Measurements from ENCODE around the gene EBP. TPM values are rescaled to one million over a fixed set of nuclear protein-coding genes. Genes with fewer than 3 reads are reported as not detected.
"Not testable (repeated sequence)": the region's sequence is repeated elsewhere in the genome, so short reads cannot be mapped to it uniquely, and the experiment has no call there.

Gene EBP
- total and polyA plus RNA-seq, 5 donors from 2014 or later: 56.8 to 126 (median 103) TPM

- Mint-ChIP-seq H3K27me3 (no peaks in the 10 kb centered on the region), H3K27ac (peak overlapping the region; percentile 85 to 97 (median 94)), H3K4me1 (peaks cover 4 to 23% (median 16%) of the 10 kb centered on the region in 4 donors), H3K4me3 (peak overlapping the region; percentile 70 to 93 (median 88)), H3K36me3 (peaks cover 4% of the 10 kb centered on the region), H3K9me3 (no peaks in the 10 kb centered on the region)
- DNase-seq (peak in 2 of 3 donors; percentile 53), ATAC-seq (ENCODE audit: low read depth in 2 of 2) (peak; percentile 29 to 32)
- H3K27ac ChIP-seq (ENCODE audit: insufficient read depth, low read length, poor library complexity, severe bottlenecking): peak overlapping the region; percentile 93
- no peaks in the 10 kb centered on the region for H3K27me3 ChIP-seq (ENCODE audit: control insufficient read depth, insufficient read depth, low read length)
- peak overlapping the region; percentile 76 for H3K4me3 ChIP-seq (ENCODE audit: low read depth, low read length)
- H3K4me1 ChIP-seq (ENCODE audit: control insufficient read depth, insufficient read depth, low read length, poor library complexity, severe bottlenecking): peaks cover 13% of the 10 kb centered on the region
- H3K36me3 ChIP-seq (ENCODE audit: control insufficient read depth, insufficient read depth, low read length): peaks cover 10% of the 10 kb centered on the region
- H3K9me3 ChIP-seq (ENCODE audit: control insufficient read depth in 2 of 2, low read length in 2 of 2): no peaks in the 10 kb centered on the region
Measured at GRCh38 chrX:48540028-48540375, 18.4 kb downstream of the EBP start.

GRCh38 chrX:48540480-48540879 is 18.9 kb downstream of the EBP start:
- H3K36me3 ChIP-seq (ENCODE audit: control insufficient read depth, insufficient read depth, low read length): peaks cover 12% of the 10 kb centered on the region
- H3K27ac ChIP-seq (ENCODE audit: insufficient read depth, low read length, poor library complexity, severe bottlenecking): peak overlapping the region; percentile 93
- DNase-seq: no peak
- no peaks in the 10 kb centered on the region for H3K9me3 Mint-ChIP-seq
- H3K4me1 Mint-ChIP-seq: peaks cover 4 to 23% (median 16%) of the 10 kb centered on the region in 4 donors
- H3K9me3 ChIP-seq (ENCODE audit: control insufficient read depth in 2 of 2, low read length in 2 of 2): no peaks in the 10 kb centered on the region
- H3K27me3 Mint-ChIP-seq: no peaks in the 10 kb centered on the region
- H3K4me3 ChIP-seq (ENCODE audit: low read depth, low read length): peak overlapping the region; percentile 76
- no peaks in the 10 kb centered on the region for H3K27me3 ChIP-seq (ENCODE audit: control insufficient read depth, insufficient read depth, low read length)
- H3K36me3 Mint-ChIP-seq: peaks cover 4% of the 10 kb centered on the region
- peaks cover 13% of the 10 kb centered on the region for H3K4me1 ChIP-seq (ENCODE audit: control insufficient read depth, insufficient read depth, low read length, poor library complexity, severe bottlenecking)
- peak overlapping the region; percentile 85 to 97 (median 94) for H3K27ac Mint-ChIP-seq
- no peak for ATAC-seq (ENCODE audit: low read depth in 2 of 2)
- H3K4me3 Mint-ChIP-seq: peak overlapping the region; percentile 70 to 93 (median 88)

DNA sequence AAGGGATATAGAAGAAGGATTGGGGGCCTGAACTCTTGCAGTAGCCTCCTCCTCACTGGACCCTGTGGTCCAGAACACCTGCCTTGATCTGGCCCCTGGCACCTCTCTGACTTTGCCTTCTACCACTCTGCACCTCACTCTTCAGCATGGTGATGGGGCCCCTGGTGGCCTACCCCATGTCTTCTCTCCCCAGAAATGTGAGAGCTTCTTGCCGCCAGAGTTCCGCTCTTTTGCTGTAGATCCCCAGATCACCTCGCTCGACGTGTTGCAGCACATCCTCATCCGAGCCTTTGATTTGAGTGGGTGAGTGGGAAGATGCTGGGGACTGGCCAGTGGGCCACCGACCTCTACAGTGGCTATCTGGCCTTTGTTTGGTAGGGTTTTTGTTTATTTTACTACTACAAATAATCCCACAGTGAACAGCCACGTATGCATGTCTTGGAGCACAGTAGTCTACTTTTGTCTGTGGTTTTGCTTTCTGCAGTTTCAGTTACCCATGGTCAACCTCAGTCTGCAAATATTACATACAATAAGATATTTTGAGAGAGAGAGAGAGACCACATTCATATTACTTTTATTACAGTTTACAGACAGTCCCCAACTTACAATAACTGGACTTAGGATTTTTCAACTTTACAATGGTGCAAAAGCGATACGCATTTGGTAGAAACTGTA is 19.7 kb downstream of the EBP start:
- Mint-ChIP-seq H3K9me3 (no peaks in the 10 kb centered on the region), H3K27me3 (no peaks in the 10 kb centered on the region), H3K27ac (peak overlapping the region in 2 of 3 donors; percentile 73 to 97), H3K36me3 (peaks cover 4% of the 10 kb centered on the region), H3K4me1 (peaks cover 4 to 23% (median 16%) of the 10 kb centered on the region in 4 donors), H3K4me3 (peak overlapping the region; percentile 48 to 93 (median 78))
- H3K4me3 ChIP-seq (ENCODE audit: low read depth, low read length): no peak overlapping the region
- H3K27me3 ChIP-seq (ENCODE audit: control insufficient read depth, insufficient read depth, low read length): no peaks in the 10 kb centered on the region
- ATAC-seq (ENCODE audit: low read depth in 2 of 2) (no peak), DNase-seq (no peak)
- H3K4me1 ChIP-seq (ENCODE audit: control insufficient read depth, insufficient read depth, low read length, poor library complexity, severe bottlenecking): peaks cover 13% of the 10 kb centered on the region
- H3K27ac ChIP-seq (ENCODE audit: insufficient read depth, low read length, poor library complexity, severe bottlenecking): no peak overlapping the region
- peaks cover 12% of the 10 kb centered on the region for H3K36me3 ChIP-seq (ENCODE audit: control insufficient read depth, insufficient read depth, low read length)
- H3K9me3 ChIP-seq (ENCODE audit: control insufficient read depth in 2 of 2, low read length in 2 of 2): no peaks in the 10 kb centered on the region

DNA sequence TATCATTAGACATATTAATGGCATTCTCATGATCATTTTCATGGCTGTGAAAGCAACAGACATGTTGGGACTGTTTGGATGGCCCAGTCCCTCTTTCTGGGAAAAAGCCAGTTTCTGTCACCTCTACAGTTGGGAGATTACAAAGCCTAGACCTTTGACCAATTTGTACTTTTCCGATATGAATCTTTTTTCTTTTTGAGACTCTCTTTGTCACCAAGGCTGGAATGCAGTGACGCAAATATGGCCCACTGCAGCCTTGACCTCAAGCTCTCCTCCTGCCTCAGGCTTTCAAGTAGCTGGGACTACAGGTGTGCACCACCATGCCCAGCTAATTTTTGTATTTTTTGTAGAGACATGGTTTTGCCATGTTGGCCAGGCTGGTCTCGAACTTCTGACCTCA is 27.3 kb downstream of the EBP start:
- H3K4me3 Mint-ChIP-seq: no peak overlapping the region
- ATAC-seq (ENCODE audit: low read depth in 2 of 2): no peak
- H3K4me1 Mint-ChIP-seq: peaks cover 0 to 3% (median under 1%) of the 10 kb centered on the region in 4 donors
- no peak overlapping the region for H3K27ac ChIP-seq (ENCODE audit: insufficient read depth, low read length, poor library complexity, severe bottlenecking)
- peaks cover 15% of the 10 kb centered on the region for H3K36me3 ChIP-seq (ENCODE audit: control insufficient read depth, insufficient read depth, low read length)
- DNase-seq: no peak
- H3K36me3 Mint-ChIP-seq: peaks cover 7% of the 10 kb centered on the region
- no peaks in the 10 kb centered on the region for H3K9me3 ChIP-seq (ENCODE audit: control insufficient read depth in 2 of 2, low read length in 2 of 2)
- H3K4me3 ChIP-seq (ENCODE audit: low read depth, low read length): no peak overlapping the region
- no peaks in the 10 kb centered on the region for H3K4me1 ChIP-seq (ENCODE audit: control insufficient read depth, insufficient read depth, low read length, poor library complexity, severe bottlenecking)
- no peaks in the 10 kb centered on the region for H3K9me3 Mint-ChIP-seq
- peak overlapping the region in 1 of 3 donors; percentile 60 for H3K27ac Mint-ChIP-seq
- no peaks in the 10 kb centered on the region for H3K27me3 Mint-ChIP-seq
- H3K27me3 ChIP-seq (ENCODE audit: control insufficient read depth, insufficient read depth, low read length): no peaks in the 10 kb centered on the region

GRCh38 chrX:48555731-48556325 is 34.2 kb downstream of the EBP start:
- H3K36me3 Mint-ChIP-seq: peaks cover 13% of the 10 kb centered on the region

GRCh38 chrX:48558271-48558670 is 36.7 kb downstream of the EBP start:
- H3K36me3 ChIP-seq (ENCODE audit: control insufficient read depth, insufficient read depth, low read length): peaks cover 26% of the 10 kb centered on the region

More at GRCh38 chrX:48555731-48556325, 34.2 kb downstream of the EBP start:
- not testable (repeated sequence) for H3K4me1 ChIP-seq (ENCODE audit: control insufficient read depth, insufficient read depth, low read length, poor library complexity, severe bottlenecking); H3K27me3 ChIP-seq (ENCODE audit: control insufficient read depth, insufficient read depth, low read length); ATAC-seq (ENCODE audit: low read depth in 2 of 2); H3K27me3 Mint-ChIP-seq; H3K9me3 Mint-ChIP-seq; H3K4me3 ChIP-seq (ENCODE audit: low read depth, low read length); H3K9me3 ChIP-seq (ENCODE audit: control insufficient read depth in 2 of 2, low read length in 2 of 2); H3K4me1 Mint-ChIP-seq; H3K4me3 Mint-ChIP-seq; H3K27ac ChIP-seq (ENCODE audit: insufficient read depth, low read length, poor library complexity, severe bottlenecking); H3K27ac Mint-ChIP-seq; DNase-seq
- H3K36me3 ChIP-seq (ENCODE audit: control insufficient read depth, insufficient read depth, low read length): peaks cover 26% of the 10 kb centered on the region

DNA sequence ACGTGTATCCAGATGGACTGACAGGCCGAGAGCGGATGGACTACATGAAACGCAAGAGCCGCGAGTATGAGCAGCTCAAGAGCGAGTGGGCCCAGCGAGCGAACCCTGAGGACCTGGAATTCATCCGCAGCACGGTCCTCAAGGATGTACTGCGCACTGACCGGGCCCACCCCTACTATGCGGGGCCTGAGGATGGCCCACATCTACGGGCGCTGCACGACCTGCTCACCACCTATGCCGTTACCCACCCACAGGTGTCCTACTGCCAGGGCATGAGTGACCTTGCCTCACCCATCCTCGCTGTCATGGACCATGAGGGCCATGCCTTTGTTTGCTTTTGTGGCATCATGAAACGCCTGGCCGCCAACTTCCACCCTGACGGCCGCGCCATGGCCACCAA is 38.0 kb downstream of the EBP start:
- peaks cover 26% of the 10 kb centered on the region for H3K36me3 ChIP-seq (ENCODE audit: control insufficient read depth, insufficient read depth, low read length)
- Mint-ChIP-seq H3K36me3 (peaks cover 15% of the 10 kb centered on the region), H3K4me3 (no peak overlapping the region), H3K4me1 (peaks cover 0 to 2% (median 0%) of the 10 kb centered on the region in 4 donors), H3K27ac (no peak overlapping the region), H3K9me3 (no peaks in the 10 kb centered on the region), H3K27me3 (no peaks in the 10 kb centered on the region)
- H3K9me3 ChIP-seq (ENCODE audit: control insufficient read depth in 2 of 2, low read length in 2 of 2): no peaks in the 10 kb centered on the region
- no peak overlapping the region for H3K27ac ChIP-seq (ENCODE audit: insufficient read depth, low read length, poor library complexity, severe bottlenecking)
- ATAC-seq (ENCODE audit: low read depth in 2 of 2) (no peak), DNase-seq (no peak)
- no peaks in the 10 kb centered on the region for H3K27me3 ChIP-seq (ENCODE audit: control insufficient read depth, insufficient read depth, low read length)
- peaks cover 6% of the 10 kb centered on the region for H3K4me1 ChIP-seq (ENCODE audit: control insufficient read depth, insufficient read depth, low read length, poor library complexity, severe bottlenecking)
- H3K4me3 ChIP-seq (ENCODE audit: low read depth, low read length): no peak overlapping the region

More at GRCh38 chrX:48558271-48558670, 36.7 kb downstream of the EBP start:
- ATAC-seq (ENCODE audit: low read depth in 2 of 2) (no peak), DNase-seq (no peak)
- Histone ChIP-seq H3K9me3 (ENCODE audit: control insufficient read depth in 2 of 2, low read length in 2 of 2) (no peaks in the 10 kb centered on the region), H3K4me3 (ENCODE audit: low read depth, low read length) (no peak overlapping the region), H3K27me3 (ENCODE audit: control insufficient read depth, insufficient read depth, low read length) (no peaks in the 10 kb centered on the region), H3K4me1 (ENCODE audit: control insufficient read depth, insufficient read depth, low read length, poor library complexity, severe bottlenecking) (peaks cover 6% of the 10 kb centered on the region), H3K27ac (ENCODE audit: insufficient read depth, low read length, poor library complexity, severe bottlenecking) (no peak overlapping the region)
- H3K4me3 Mint-ChIP-seq: no peak overlapping the region
- H3K27me3 Mint-ChIP-seq: no peaks in the 10 kb centered on the region
- no peak overlapping the region for H3K27ac Mint-ChIP-seq
- peaks cover 13% of the 10 kb centered on the region for H3K36me3 Mint-ChIP-seq
- peaks cover 0 to 3% (median 0%) of the 10 kb centered on the region in 4 donors for H3K4me1 Mint-ChIP-seq
- no peaks in the 10 kb centered on the region for H3K9me3 Mint-ChIP-seq

GRCh38 chrX:48560056-48560455 is 38.4 kb downstream of the EBP start:
- H3K27me3 ChIP-seq (ENCODE audit: control insufficient read depth, insufficient read depth, low read length): no peaks in the 10 kb centered on the region
- H3K36me3 ChIP-seq (ENCODE audit: control insufficient read depth, insufficient read depth, low read length): peaks cover 22% of the 10 kb centered on the region
- Mint-ChIP-seq H3K4me3 (no peak overlapping the region), H3K4me1 (no peaks in the 10 kb centered on the region), H3K9me3 (no peaks in the 10 kb centered on the region), H3K27ac (no peak overlapping the region), H3K36me3 (peaks cover 12% of the 10 kb centered on the region), H3K27me3 (no peaks in the 10 kb centered on the region)
- no peak overlapping the region for H3K27ac ChIP-seq (ENCODE audit: insufficient read depth, low read length, poor library complexity, severe bottlenecking)
- H3K4me1 ChIP-seq (ENCODE audit: control insufficient read depth, insufficient read depth, low read length, poor library complexity, severe bottlenecking): peaks cover 6% of the 10 kb centered on the region
- H3K4me3 ChIP-seq (ENCODE audit: low read depth, low read length): no peak overlapping the region
- no peak for ATAC-seq (ENCODE audit: low read depth in 2 of 2)
- DNase-seq: no peak
- H3K9me3 ChIP-seq (ENCODE audit: control insufficient read depth in 2 of 2, low read length in 2 of 2): no peaks in the 10 kb centered on the region

All from CD4-positive, CD25-positive, alpha-beta regulatory T cell (primary cell).